PC-9 (cell line): ENCODE data around the gene CRY1. TPM values are rescaled to one million over a fixed set of nuclear protein-coding genes. Genes with fewer than 3 reads are reported as not detected.

Experiments
- BruUV-seq: library from RNA; stranded (reverse); fragments of 400-500 nt; replicated peaks from 2 replicates; lab custom pipeline; 2021; lab: Mats Ljungman, UMichigan
- CTCF ChIA-PET: fragments of 300-600 bp; sonication (Branson Sonifier 250); formaldehyde crosslinking; loops from one replicate; lab custom pipeline; 2022; ENCODE audit warnings: antibody characterized with exemption; lab: Charles Lee
- POLR2A ChIA-PET: fragments of 300-600 bp; sonication (Branson Sonifier 250); formaldehyde crosslinking; loops from one replicate; lab custom pipeline; 2022; ENCODE audit warnings: antibody characterized with exemption; ENCODE audit not compliant: unreplicated experiment; lab: Charles Lee
- DNase-seq, 2 experiments: peaks; one replicate each; pipeline versions ENCODE4 v3.0.0 to v3.0.0-alpha.2; 2015 to 2022; ENCODE audit warnings: mixed read lengths in 1 of 2
- H2AFZ ChIP-seq: fragments of 200-600 bp; sonication (generic); 2 replicates; pipeline ENCODE4 v1.8.1; 2017; ENCODE audit warnings: antibody characterized with exemption
- H3F3A ChIP-seq: fragments of 200-600 bp; sonication (generic); 2 replicates; pipeline ENCODE4 v1.8.1; 2017; ENCODE audit warnings: antibody characterized with exemption, mild to moderate bottlenecking, low read depth; ENCODE audit not compliant: insufficient read depth
- H3K27ac ChIP-seq: fragments of 200-600 bp; sonication (generic); 2 replicates; pipeline ENCODE4 v1.6.1; 2016; ENCODE audit warnings: mixed run types
- H3K27me3 ChIP-seq: fragments of 200-600 bp; sonication (generic); 2 replicates; pipeline ENCODE4 v1.6.1; 2016; ENCODE audit warnings: low read depth, mixed run types; ENCODE audit not compliant: insufficient read depth
- H3K36me3 ChIP-seq: fragments of 200-600 bp; sonication (generic); 2 replicates; pipeline ENCODE4 v1.6.1; 2016; ENCODE audit warnings: low read depth, mixed run types
- H3K4me1 ChIP-seq: fragments of 200-600 bp; sonication (generic); replicated peaks from 2 replicates; pipeline ENCODE4 v1.6.1; 2016; ENCODE audit warnings: mixed run types; ENCODE audit not compliant: insufficient read depth
- H3K4me2 ChIP-seq: fragments of 200-600 bp; sonication (generic); 2 replicates; pipeline ENCODE4 v1.6.1; 2017; ENCODE audit warnings: mixed run types
- H3K4me3 ChIP-seq: fragments of 200-600 bp; sonication (generic); 2 replicates; pipeline ENCODE4 v1.6.1; 2016; ENCODE audit warnings: mixed run types
- H3K79me2 ChIP-seq: fragments of 200-600 bp; sonication (generic); 2 replicates; pipeline ENCODE4 v1.6.1; 2017; ENCODE audit warnings: low read depth, mixed run types
- H3K9me2 ChIP-seq: fragments of 200-600 bp; sonication (generic); 2 replicates; pipeline ENCODE4 v1.8.1; 2017; ENCODE audit warnings: mild to moderate bottlenecking; ENCODE audit not compliant: insufficient read depth
- H3K9me3 ChIP-seq: fragments of 200-600 bp; sonication (generic); 2 replicates; pipeline ENCODE4 v1.8.1; 2016; ENCODE audit warnings: low read depth; ENCODE audit not compliant: insufficient read depth
- H4K20me1 ChIP-seq: fragments of 200-600 bp; sonication (generic); 2 replicates; pipeline ENCODE4 v1.8.1; 2017; ENCODE audit not compliant: insufficient read depth
- EZH2 ChIP-seq: fragments of 200-600 bp; sonication (generic); IDR thresholded peaks from 2 replicates; pipeline ENCODE4 v1.8.0; 2017; ENCODE audit warnings: antibody characterized with exemption, low read depth
- intact Hi-C: fragments of 100-400 bp; cut with micrococcal nuclease; formaldehyde crosslinking; loops from one replicate; pipeline ENCODE4 v1.10.0; 2022; ENCODE audit not compliant: unreplicated experiment
- total RNA-seq: library from RNA; stranded (reverse); gene quantifications from 2 replicates; pipeline ENCODE4 v1.2.3, GENCODE V29; 2021
- TF ChIP-seq, protein P1 (sequence below): fragments of 200-600 bp; sonication (generic); conservative IDR thresholded peaks from 2 replicates; pipeline ENCODE4 v1.6.1; 2017; ENCODE audit warnings: mixed run types, antibody characterized with exemption, mild to moderate bottlenecking, moderate library complexity

CRY1 gene
- total RNA-seq, 1 experiment from 2014 or later, result 18.1 TPM

DNA sequence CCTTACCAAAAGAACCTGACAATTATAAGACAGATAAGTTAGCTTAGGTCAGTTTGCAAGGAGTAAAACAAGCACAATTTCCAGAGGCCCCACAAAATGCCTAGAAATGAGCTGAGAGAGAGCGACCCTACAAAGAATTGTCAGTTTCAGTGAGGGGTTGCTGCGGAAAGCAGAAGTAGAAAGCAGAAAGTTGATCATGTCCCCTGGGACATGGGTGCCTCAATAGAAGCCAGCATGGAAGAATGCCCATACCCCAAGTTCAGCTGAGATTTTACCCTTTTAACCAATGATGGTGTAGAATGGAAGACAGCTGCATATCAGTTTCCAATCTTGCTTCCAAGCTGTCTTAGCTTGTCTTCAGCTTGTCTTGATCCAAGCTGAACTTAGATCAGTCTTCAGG, 21.8 kb upstream of the CRY1 start:
- Histone ChIP-seq H3K4me2 (no peak overlapping the region), H3K27me3 (no peaks in the 10 kb centered on the region), H4K20me1 (no peaks in the 10 kb centered on the region), H3K36me3 (no peaks in the 10 kb centered on the region), H3K79me2 (no peaks in the 10 kb centered on the region), H3F3A (no peaks in the 10 kb centered on the region), H3K9me3 (no peaks in the 10 kb centered on the region), H3K27ac (no peak overlapping the region), H2AFZ (no peak overlapping the region), H3K4me3 (no peak overlapping the region), H3K9me2 (no peaks in the 10 kb centered on the region), H3K4me1 (no peaks in the 10 kb centered on the region)
- CTCF ChIA-PET, result no interaction called here
- TF ChIP-seq, protein P1, sequence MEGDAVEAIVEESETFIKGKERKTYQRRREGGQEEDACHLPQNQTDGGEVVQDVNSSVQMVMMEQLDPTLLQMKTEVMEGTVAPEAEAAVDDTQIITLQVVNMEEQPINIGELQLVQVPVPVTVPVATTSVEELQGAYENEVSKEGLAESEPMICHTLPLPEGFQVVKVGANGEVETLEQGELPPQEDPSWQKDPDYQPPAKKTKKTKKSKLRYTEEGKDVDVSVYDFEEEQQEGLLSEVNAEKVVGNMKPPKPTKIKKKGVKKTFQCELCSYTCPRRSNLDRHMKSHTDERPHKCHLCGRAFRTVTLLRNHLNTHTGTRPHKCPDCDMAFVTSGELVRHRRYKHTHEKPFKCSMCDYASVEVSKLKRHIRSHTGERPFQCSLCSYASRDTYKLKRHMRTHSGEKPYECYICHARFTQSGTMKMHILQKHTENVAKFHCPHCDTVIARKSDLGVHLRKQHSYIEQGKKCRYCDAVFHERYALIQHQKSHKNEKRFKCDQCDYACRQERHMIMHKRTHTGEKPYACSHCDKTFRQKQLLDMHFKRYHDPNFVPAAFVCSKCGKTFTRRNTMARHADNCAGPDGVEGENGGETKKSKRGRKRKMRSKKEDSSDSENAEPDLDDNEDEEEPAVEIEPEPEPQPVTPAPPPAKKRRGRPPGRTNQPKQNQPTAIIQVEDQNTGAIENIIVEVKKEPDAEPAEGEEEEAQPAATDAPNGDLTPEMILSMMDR, result no peak
- no peak for TF ChIP-seq EZH2
- intact Hi-C loops, result no loop called here
- BruUV-seq, result no TSS peak
- POLR2A ChIA-PET, result no interaction called here
- DNase-seq, result no peak

DNA sequence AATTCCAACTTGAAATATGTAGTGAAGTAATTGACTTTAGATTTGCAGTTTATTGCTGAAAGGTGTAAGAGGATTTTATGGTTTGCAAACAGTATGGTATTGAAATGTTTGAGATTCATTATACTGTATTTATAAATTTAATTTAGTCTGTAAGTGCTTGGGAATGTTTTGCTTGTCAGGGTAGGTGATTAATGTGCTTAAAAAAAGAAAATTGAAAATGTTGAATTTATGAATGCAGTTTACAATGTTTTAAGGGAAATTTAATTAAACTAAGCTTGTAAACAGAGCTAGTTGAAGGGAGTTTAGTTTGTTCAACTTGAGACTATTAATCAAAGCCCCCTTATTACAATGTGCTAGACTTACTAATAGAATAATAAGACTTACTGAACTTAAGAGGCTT, 18.0 kb upstream of the CRY1 start:
- no peak for DNase-seq
- Histone ChIP-seq H3K27ac (no peak overlapping the region), H3K79me2 (no peaks in the 10 kb centered on the region), H3K4me1 (no peaks in the 10 kb centered on the region), H3K4me2 (no peak overlapping the region), H3K9me2 (no peaks in the 10 kb centered on the region), H2AFZ (no peak overlapping the region), H3F3A (no peaks in the 10 kb centered on the region), H4K20me1 (no peaks in the 10 kb centered on the region), H3K27me3 (no peaks in the 10 kb centered on the region; the same call in 1 of the 2 replicates), H3K4me3 (no peak overlapping the region), H3K9me3 (no peaks in the 10 kb centered on the region), H3K36me3 (no peaks in the 10 kb centered on the region)
- TF ChIP-seq, protein P1, result no peak
- no peak for TF ChIP-seq EZH2
- ChIA-PET POLR2A (interaction anchor here (0.6 to 0.7 kb wide), 2 partner anchors 161 to 642 kb away, joined by 8 to 9 read pairs; no protein-coding TSS in a partner anchor), CTCF (no interaction called here)
- intact Hi-C loops, result no loop called here
- no TSS peak for BruUV-seq

DNA sequence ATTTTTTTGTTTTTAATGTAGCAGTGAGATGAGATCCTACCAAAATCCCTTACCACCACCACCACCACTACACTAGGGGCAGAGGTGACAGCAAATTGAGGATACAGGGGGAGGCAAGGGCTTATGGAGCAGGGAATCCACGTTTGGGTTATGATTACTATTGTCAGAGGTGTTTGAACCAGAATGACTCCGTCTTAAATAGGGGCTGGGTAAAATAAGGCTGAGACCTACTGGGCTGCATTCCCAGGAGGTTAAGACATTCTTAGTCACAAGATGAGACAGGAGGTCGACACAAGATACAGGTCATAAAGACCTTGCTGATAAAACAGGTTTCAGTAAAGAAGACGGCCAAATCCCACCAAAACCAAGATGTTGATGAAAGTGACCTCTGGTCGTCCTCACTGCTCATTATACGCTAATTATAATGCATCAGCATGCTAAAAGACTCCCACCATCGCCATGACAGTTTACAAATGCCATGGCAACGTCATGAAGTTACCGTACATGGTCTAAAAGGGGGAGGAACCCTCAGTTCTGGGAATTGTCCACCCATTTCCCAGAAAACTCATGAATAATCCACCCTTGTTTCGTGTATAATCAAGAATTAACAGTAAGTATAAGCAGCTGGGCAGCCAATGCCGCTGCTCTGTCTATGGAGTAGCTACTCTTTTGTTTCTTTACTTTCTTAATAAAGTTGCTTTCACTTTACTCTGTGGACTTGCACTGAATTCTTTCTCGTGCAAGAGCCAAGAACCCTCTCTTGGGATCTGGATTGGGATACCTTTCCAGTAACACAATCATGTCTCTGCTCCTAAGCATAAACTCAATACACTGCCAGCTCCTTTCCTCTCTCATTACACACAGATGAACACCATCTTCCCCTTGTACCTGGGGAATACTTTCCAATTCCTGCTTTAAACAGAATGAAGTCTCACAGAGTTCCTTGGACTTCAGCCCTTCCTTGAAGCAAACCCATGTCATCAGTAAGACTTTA, 16.7 kb upstream of the CRY1 start:
- no peaks in the 10 kb centered on the region for H3K79me2 ChIP-seq
- H3K4me2 ChIP-seq, result no peak overlapping the region
- TF ChIP-seq, protein P1, result no peak
- TF ChIP-seq EZH2, result no peak
- no peak for DNase-seq
- CTCF ChIA-PET, result no interaction called here
- no peaks in the 10 kb centered on the region for H4K20me1 ChIP-seq
- no peaks in the 10 kb centered on the region; the same call in 1 of the 2 replicates for H3K27me3 ChIP-seq
- no peaks in the 10 kb centered on the region for H3K36me3 ChIP-seq
- no peak overlapping the region for H3K27ac ChIP-seq
- intact Hi-C loops, result no loop called here
- peak overlapping the region; percentile 60; the same call in 1 of the 2 replicates for H2AFZ ChIP-seq
- no peaks in the 10 kb centered on the region for H3F3A ChIP-seq
- no peak overlapping the region for H3K4me3 ChIP-seq
- no peaks in the 10 kb centered on the region for H3K9me3 ChIP-seq
- no TSS peak for BruUV-seq
- POLR2A ChIA-PET, result no interaction called here
- H3K4me1 ChIP-seq, result no peaks in the 10 kb centered on the region
- no peaks in the 10 kb centered on the region for H3K9me2 ChIP-seq
